GM12878 (cell line): ENCODE results near the gene MAF. TPM values are rescaled to one million over a fixed set of nuclear protein-coding genes. Genes with fewer than 3 reads are reported as not detected.
A peak's percentile ranks its signal among the peaks of the same experiment; 100 is the strongest.

ENCODE experiments used
- ATAC-seq: fragments of 200-7000 bp; cut with Tn5 transposase; 3 replicates; pipeline ENCODE4 v1.9.1; 2020; ENCODE audit warnings: mild to moderate bottlenecking, moderate library complexity
- BruUV-seq: library from RNA; stranded (reverse); fragments of 400-500 nt; replicated peaks from 2 replicates; lab custom pipeline; 2021; lab: Mats Ljungman, UMichigan
- CTCF ChIA-PET: fragments of 300-600 bp; sonication (Branson Sonifier 250); formaldehyde crosslinking; extraction: SDS; loops from one replicate; lab custom pipeline; 2021; ENCODE audit warnings: inconsistent platforms; lab: Yijun Ruan, JAX
- POLR2A ChIA-PET: fragments of 350-600 bp; formaldehyde crosslinking; extraction: SDS; loops from one replicate; lab custom pipeline; 2021; ENCODE audit warnings: inconsistent platforms; lab: Charles Lee
- RAD21 ChIA-PET: fragments of 300-600 bp; sonication (Branson Sonifier 250); formaldehyde crosslinking; loops from one replicate; lab custom pipeline; 2023; ENCODE audit warnings: antibody characterized with exemption; ENCODE audit not compliant: unreplicated experiment; lab: Charles Lee
- SMC1A ChIA-PET: fragments of 300-600 bp; sonication (Branson Sonifier 250); formaldehyde crosslinking; loops from one replicate; lab custom pipeline; 2023; ENCODE audit not compliant: unreplicated experiment, uncharacterized antibody; lab: Charles Lee
- DNase-seq: peaks from one replicate; pipeline ENCODE4 v3.0.0-alpha.2; 2011; ENCODE audit warnings: low read depth, low spot score
- FAIRE-seq: peaks from 3 replicates; lab custom pipeline; 2011; peaks lifted over from hg19 to GRCh38; lab: Jason Lieb, UNC
- H2AFZ ChIP-seq: 2 replicates; pipeline ENCODE4 v1.6.0; 2011; ENCODE audit warnings: low read depth, low read length, control low read depth; ENCODE audit not compliant: control insufficient read depth
- H3K27ac ChIP-seq: 2 replicates; pipeline ENCODE4 v1.5.1; 2011; ENCODE audit warnings: control low read depth; ENCODE audit not compliant: control insufficient read depth, insufficient read depth
- H3K27me3 ChIP-seq, 2 experiments: replicated peaks in 1 of 2; 2 replicates each; pipeline versions ENCODE4 v1.6.0 to v1.6.1; 2011; ENCODE audit warnings: low read length in 1 of 2; ENCODE audit not compliant: control insufficient read depth in 2 of 2, insufficient read depth in 2 of 2
- H3K36me3 ChIP-seq, 2 experiments: 2 replicates each; pipeline ENCODE4 v1.5.1; 2011; ENCODE audit warnings: low read length in 1 of 2; ENCODE audit not compliant: control insufficient read depth in 2 of 2, insufficient read depth in 2 of 2
- H3K4me1 ChIP-seq: 2 replicates; pipeline ENCODE4 v1.6.1; 2011; ENCODE audit warnings: mild to moderate bottlenecking, low read length, moderate library complexity, mixed read lengths; ENCODE audit not compliant: control insufficient read depth, insufficient read depth
- H3K4me2 ChIP-seq: 2 replicates; pipeline ENCODE4 v1.6.0; 2011; ENCODE audit warnings: control low read depth; ENCODE audit not compliant: control insufficient read depth, insufficient read depth
- H3K4me3 ChIP-seq: fragments of 200-600 bp; sonication (generic); 2 replicates; pipeline ENCODE4 v1.5.1; 2016
- H3K79me2 ChIP-seq: 2 replicates; pipeline ENCODE4 v1.6.0; 2011; ENCODE audit warnings: low read length; ENCODE audit not compliant: control insufficient read depth, insufficient read depth
- H3K9ac ChIP-seq: 2 replicates; pipeline ENCODE4 v1.8.0; 2011; ENCODE audit warnings: low read length, control low read depth, mixed read lengths; ENCODE audit not compliant: control insufficient read depth, insufficient read depth
- H3K9me3 ChIP-seq: replicated peaks from 3 replicates; pipeline ENCODE4 v1.5.1; 2011; ENCODE audit warnings: mild to moderate bottlenecking, low read length; ENCODE audit not compliant: control insufficient read depth, insufficient read depth
- H4K20me1 ChIP-seq: 2 replicates; pipeline ENCODE4 v1.6.0; 2011; ENCODE audit not compliant: control insufficient read depth, insufficient read depth
- ASH2L ChIP-seq: fragments of 300-600, 200-600 bp; sonication (generic); IDR thresholded peaks from 2 replicates; pipeline ENCODE4 v1.6.1; 2017; ENCODE audit warnings: low read depth, mild to moderate bottlenecking, borderline replicate concordance
- CBX3 ChIP-seq: fragments of 200-600 bp; sonication (generic); IDR thresholded peaks from 2 replicates; pipeline ENCODE4 v1.6.1; 2016; ENCODE audit warnings: low read depth, borderline replicate concordance
- MTA2 ChIP-seq: fragments of 450-650 bp; IDR thresholded peaks from 2 replicates; pipeline ENCODE4 v1.6.1; 2016; ENCODE audit warnings: low read depth, mild to moderate bottlenecking, moderate library complexity
- RB1 ChIP-seq: fragments of 450-650 bp; formaldehyde crosslinking; IDR thresholded peaks from 2 replicates; pipeline ENCODE4 v1.6.1; 2017; ENCODE audit warnings: mild to moderate bottlenecking, borderline replicate concordance
- RCOR1 ChIP-seq: conservative IDR thresholded peaks from 2 replicates; pipeline ENCODE4 v1.6.1; 2012; ENCODE audit warnings: low read depth, low read length, improper control_type of control experiment
- SUZ12 ChIP-seq: fragments of 200-600 bp; sonication (generic); IDR thresholded peaks from one replicate; pipeline ENCODE4 v1.6.1; 2018; ENCODE audit warnings: antibody characterized with exemption, mild to moderate bottlenecking; ENCODE audit not compliant: unreplicated experiment
- WGBS: methylation state at CpG from one replicate; pipeline ENCODE4 v1.1.6; 2016; ENCODE audit warnings: low lambda C conversion rate; ENCODE audit not compliant: insufficient replicate concordance, insufficient coverage; ENCODE audit errors: missing lambda C conversion rate; 5-methylcytosine and 5-hydroxymethylcytosine counted together
- in situ Hi-C: fragments of 300-500 bp; cut with MboI; formaldehyde crosslinking; loops from 9 replicates; pipeline ENCODE4 v1.14.3; 2018; ENCODE audit warnings: mixed read lengths
- intact Hi-C: fragments of 100-400 bp; cut with micrococcal nuclease; formaldehyde crosslinking; loops from one replicate; pipeline ENCODE4 v1.14.2; 2022; ENCODE audit not compliant: unreplicated experiment
- polyA plus RNA-seq, 11 experiments: library from polyadenylated mRNA; depleted of rRNA in 4 of 11; unstranded in 6 of 11; stranded (reverse) in 5 of 11; fragments of >200 nt; fragmentation: Nextera tagmentation in 4 of 11; fragmentation: Illumina TruSeq in 1 of 11; extraction: Ambion mirVana in 4 of 11; extraction: Trizol in 1 of 11; gene quantifications; 1 replicate in 1 of 11; 2 replicates in 10 of 11; pipeline versions ENCODE4 v1.2.1 to v1.2.3, GENCODE V29; 2011 to 2016; ENCODE audit warnings: inconsistent platforms in 2 of 11, missing spikeins in 2 of 11, low read depth in 1 of 11
- total RNA-seq, 4 experiments: library from RNA; depleted of rRNA in 3 of 4; stranded (reverse); fragments of >200 nt in 3 of 4; fragmentation: Illumina TruSeq in 1 of 4; extraction: Trizol in 1 of 4; gene quantifications; 2 replicates each; pipeline versions ENCODE4 v1.2.1 to v1.2.3, GENCODE V29; 2013 to 2021
- TF ChIP-seq, protein P1 (sequence below): fragments of 450-650 bp; IDR thresholded peaks from 2 replicates; pipeline ENCODE4 v1.6.1; 2018; ENCODE audit warnings: mild to moderate bottlenecking, low read depth, moderate library complexity; ENCODE audit not compliant: partially characterized antibody

MAF gene
- total and polyA plus RNA-seq, 10 of the 15 experiments (the other 5 are each of a cell fraction or from before 2014, with no cell fraction given), result 0.03 to 0.13 TPM; not detected in 8

DNA sequence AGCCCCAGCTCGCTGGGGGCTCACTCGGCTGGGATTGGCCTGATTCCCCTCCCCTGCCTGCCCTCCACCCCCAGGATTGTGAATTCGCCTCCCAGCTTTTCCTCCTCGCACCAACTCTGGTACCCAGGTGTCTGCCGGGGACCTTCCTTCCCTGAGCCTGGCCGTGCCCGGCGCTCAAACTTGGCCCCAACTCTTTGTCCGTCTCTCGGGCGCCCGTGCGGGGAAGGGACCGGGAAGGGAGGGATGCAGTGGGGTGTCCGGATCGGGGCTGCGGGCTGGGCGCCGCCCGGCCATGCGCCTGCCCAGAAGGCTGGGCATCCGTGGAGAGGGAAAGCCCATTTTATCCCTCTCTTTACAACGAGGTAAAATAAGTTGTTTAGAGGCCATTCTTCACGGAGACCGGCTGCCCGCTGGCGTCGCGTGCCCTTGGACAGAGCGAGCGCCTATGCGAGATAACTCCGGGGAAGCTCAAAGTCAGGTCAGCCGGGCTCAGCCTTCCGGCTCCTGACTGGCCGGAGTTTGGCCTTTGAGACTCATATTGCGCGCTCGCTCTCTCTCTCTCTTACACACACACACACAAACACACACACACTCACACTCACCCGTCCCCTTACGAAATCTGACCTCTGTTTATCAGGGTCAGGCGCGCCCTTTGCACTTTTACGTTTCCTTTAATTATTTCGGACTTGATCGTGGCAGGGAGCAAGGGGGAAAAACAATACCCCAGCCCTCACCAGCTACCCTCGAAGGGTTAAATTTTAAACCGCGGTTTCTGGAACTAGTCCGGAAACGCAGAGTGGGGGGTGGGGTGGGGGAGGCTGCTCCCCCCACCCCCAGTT lies 774 bp upstream of the MAF start:
- in situ Hi-C loops (loop anchor here (10.0 kb wide), 2 partner anchors 1097 to 1477 kb away; no protein-coding TSS in a partner anchor), intact Hi-C loops (loop anchor here (5.0 kb wide), 3 partner anchors 674 to 1099 kb away; no protein-coding TSS in a partner anchor)
- Histone ChIP-seq H3K4me2 (peak overlapping the region; percentile 42; the same call in 1 of the 2 replicates), H3K27me3 (peaks cover 3 to 10% of the 10 kb centered on the region in 2 experiments), H3K36me3 (no peaks in the 10 kb centered on the region), H3K27ac (no peak overlapping the region), H3K9ac (no peak overlapping the region), H3K9me3 (no peaks in the 10 kb centered on the region), H3K4me3 (no peak overlapping the region), H3K4me1 (0 out of 2 replicates have a peak, but pooled peaks cover 4% of the 10 kb centered on the region), H4K20me1 (no peaks in the 10 kb centered on the region), H3K79me2 (no peaks in the 10 kb centered on the region), H2AFZ (no peak overlapping the region)
- CTCF ChIA-PET, result interaction anchor here (0.8 to 1.8 kb wide), 10 partner anchors 15 to 1145 kb away, joined by 3 to 7 read pairs (median 3); no protein-coding TSS in a partner anchor
- FAIRE-seq (no peak), ATAC-seq (no peak; the same call in 2 of the 3 replicates), DNase-seq (no peak)
- WGBS, result 6% methylated on average over 48 of the region's 51 CpGs
- TF ChIP-seq RB1, result no peak
- SMC1A ChIA-PET, result interaction anchor here (0.5 to 1.7 kb wide), 4 partner anchors 830 to 1474 kb away, joined by 3 to 4 read pairs (median 4); no protein-coding TSS in a partner anchor
- POLR2A ChIA-PET, result no interaction called here
- BruUV-seq, result no TSS peak
- RAD21 ChIA-PET, result no interaction called here

GRCh38 chr16:79599837-79600637 lies 500 bp downstream of the MAF start:
- Histone ChIP-seq H3K4me3 (no peak overlapping the region), H4K20me1 (no peaks in the 10 kb centered on the region), H3K9ac (no peak overlapping the region), H3K27ac (no peak overlapping the region), H3K4me2 (no peak overlapping the region; the same call in 1 of the 2 replicates), H3K79me2 (no peaks in the 10 kb centered on the region), H3K4me1 (no peaks in the 10 kb centered on the region), H2AFZ (no peak overlapping the region), H3K27me3 (peaks cover 3 to 10% of the 10 kb centered on the region in 2 experiments), H3K9me3 (no peaks in the 10 kb centered on the region), H3K36me3 (no peaks in the 10 kb centered on the region)
- ChIA-PET POLR2A (no interaction called here), RAD21 (no interaction called here), SMC1A (interaction anchor here (1.7 kb wide), 1 partner anchor 829 kb away, joined by 3 read pairs; no protein-coding TSS in a partner anchor), CTCF (interaction anchor here (1.4 kb wide), 1 partner anchor 13 kb away, joined by 4 read pairs; no protein-coding TSS in a partner anchor)
- ATAC-seq (no peak), FAIRE-seq (no peak), DNase-seq (no peak)
- no TSS peak for BruUV-seq
- WGBS, result 3% methylated on average over 56 of the region's 84 CpGs
- in situ Hi-C loops (loop anchor here (10.0 kb wide), 2 partner anchors 1095 to 1475 kb away; no protein-coding TSS in a partner anchor), intact Hi-C loops (loop anchor here (5.0 kb wide), 3 partner anchors 673 to 1098 kb away; no protein-coding TSS in a partner anchor)
- TF ChIP-seq RCOR1 (no peak), ASH2L (no peak), MTA2 (no peak), CBX3 (no peak), SUZ12 (peak; percentile 71)
- TF ChIP-seq, protein P1, sequence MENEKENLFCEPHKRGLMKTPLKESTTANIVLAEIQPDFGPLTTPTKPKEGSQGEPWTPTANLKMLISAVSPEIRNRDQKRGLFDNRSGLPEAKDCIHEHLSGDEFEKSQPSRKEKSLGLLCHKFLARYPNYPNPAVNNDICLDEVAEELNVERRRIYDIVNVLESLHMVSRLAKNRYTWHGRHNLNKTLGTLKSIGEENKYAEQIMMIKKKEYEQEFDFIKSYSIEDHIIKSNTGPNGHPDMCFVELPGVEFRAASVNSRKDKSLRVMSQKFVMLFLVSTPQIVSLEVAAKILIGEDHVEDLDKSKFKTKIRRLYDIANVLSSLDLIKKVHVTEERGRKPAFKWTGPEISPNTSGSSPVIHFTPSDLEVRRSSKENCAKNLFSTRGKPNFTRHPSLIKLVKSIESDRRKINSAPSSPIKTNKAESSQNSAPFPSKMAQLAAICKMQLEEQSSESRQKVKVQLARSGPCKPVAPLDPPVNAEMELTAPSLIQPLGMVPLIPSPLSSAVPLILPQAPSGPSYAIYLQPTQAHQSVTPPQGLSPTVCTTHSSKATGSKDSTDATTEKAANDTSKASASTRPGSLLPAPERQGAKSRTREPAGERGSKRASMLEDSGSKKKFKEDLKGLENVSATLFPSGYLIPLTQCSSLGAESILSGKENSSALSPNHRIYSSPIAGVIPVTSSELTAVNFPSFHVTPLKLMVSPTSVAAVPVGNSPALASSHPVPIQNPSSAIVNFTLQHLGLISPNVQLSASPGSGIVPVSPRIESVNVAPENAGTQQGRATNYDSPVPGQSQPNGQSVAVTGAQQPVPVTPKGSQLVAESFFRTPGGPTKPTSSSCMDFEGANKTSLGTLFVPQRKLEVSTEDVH, result no peak
